GM12875 (cell line): Measurements from ENCODE around the gene RER1.

Experiments used
- H3K4me3 ChIP-seq: one replicate; pipeline ENCODE4 v1.5.1; 2011; ENCODE audit warnings: low read depth, low read length, control low read depth
- TF ChIP-seq, protein P1 (sequence below): IDR thresholded peaks from 2 replicates; pipeline ENCODE4 v1.5.1; 2011; ENCODE audit warnings: low read depth, mild to moderate bottlenecking, control low read depth, inconsistent platforms, low read length, moderate library complexity, borderline replicate concordance; ENCODE audit not compliant: insufficient read depth

Gene RER1

GRCh38 chr1:2360588-2361364 lies 30.9 kb upstream of the RER1 start:
- no peak overlapping the region for H3K4me3 ChIP-seq
- TF ChIP-seq, protein P1, sequence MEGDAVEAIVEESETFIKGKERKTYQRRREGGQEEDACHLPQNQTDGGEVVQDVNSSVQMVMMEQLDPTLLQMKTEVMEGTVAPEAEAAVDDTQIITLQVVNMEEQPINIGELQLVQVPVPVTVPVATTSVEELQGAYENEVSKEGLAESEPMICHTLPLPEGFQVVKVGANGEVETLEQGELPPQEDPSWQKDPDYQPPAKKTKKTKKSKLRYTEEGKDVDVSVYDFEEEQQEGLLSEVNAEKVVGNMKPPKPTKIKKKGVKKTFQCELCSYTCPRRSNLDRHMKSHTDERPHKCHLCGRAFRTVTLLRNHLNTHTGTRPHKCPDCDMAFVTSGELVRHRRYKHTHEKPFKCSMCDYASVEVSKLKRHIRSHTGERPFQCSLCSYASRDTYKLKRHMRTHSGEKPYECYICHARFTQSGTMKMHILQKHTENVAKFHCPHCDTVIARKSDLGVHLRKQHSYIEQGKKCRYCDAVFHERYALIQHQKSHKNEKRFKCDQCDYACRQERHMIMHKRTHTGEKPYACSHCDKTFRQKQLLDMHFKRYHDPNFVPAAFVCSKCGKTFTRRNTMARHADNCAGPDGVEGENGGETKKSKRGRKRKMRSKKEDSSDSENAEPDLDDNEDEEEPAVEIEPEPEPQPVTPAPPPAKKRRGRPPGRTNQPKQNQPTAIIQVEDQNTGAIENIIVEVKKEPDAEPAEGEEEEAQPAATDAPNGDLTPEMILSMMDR = no peak

DNA sequence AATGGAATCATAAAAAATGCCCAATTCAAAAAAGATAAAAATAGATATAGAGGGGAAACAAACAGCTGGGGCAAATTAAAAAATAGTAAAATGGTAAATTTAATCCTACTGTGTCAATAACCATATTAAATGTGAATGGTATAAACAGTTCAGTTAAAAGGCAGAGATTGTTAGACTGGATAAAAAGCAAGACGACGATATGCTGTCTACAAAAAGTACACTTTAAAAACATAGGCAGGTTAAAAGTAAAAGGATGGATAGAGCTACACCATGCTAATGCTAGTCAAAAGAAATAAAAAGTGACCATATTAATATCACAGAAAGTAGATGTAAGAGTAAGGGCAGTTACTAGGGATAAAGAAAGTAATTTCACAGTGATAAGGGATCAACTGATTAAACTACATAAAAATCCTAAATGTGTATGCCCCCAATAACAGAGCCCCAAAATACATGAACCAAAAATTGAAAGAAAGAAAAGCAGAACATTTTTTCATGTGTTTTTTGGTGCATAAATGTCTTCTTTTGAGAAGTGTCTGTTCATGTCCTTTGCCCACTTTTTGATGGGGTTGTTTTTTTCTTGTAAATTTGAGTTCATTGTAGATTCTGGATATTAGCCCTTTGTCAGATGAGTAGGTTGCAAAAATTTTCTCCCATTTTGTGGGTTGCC lies 27.7 kb upstream of the RER1 start:
- no peak overlapping the region for H3K4me3 ChIP-seq
- TF ChIP-seq, protein P1 = no peak

- H3K4me3 ChIP-seq = no peak overlapping the region
- TF ChIP-seq, protein P1 = no peak
Observed at GRCh38 chr1:2368053-2368744, 23.4 kb upstream of the RER1 start.

DNA sequence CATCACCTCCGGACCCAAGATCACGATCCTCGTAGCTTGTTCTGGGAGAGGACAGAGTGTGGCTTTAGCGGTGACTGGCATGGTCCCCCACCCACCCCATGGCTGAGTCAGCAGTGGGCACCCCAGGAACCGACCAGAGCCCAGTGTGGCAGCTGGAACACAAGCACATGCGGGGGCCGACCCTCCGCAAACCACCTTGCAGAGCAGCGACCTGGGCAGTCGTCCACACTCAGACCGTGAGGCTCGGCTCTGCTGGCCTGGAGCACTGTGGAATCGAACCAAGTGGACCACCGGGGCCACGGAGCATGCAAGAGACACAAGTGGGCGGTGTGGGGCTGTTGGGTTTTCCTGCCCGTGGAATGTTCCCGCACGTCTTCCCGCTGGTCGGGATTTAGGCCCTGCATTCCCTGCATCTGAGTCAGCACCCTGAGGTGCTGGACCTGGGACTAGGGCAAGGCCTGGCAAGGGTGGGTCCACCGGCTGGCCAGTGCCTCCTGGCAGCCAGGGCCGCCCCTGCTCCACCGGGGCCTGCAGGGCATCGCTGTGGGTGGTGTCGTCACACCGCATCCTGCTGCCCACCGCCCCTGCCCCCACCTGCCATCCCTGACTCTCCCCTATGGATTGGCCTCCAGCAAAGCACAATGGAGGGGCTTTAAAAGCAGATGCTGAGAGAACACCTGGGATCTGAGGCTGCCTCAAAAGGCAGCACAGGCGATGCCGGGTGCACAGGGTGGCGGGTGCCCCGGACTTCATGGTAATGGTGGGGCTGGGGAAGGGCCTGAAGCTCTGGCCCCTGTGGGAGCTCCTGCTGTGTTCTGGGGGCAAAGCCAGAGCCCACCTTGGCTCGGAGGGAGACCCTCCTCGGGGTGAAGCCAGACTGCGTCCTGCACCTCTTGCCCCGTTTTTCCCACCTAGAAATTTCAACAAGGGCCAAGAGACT lies 18.8 kb upstream of the RER1 start:
- TF ChIP-seq, protein P1 = no peak
- no peak overlapping the region for H3K4me3 ChIP-seq

DNA sequence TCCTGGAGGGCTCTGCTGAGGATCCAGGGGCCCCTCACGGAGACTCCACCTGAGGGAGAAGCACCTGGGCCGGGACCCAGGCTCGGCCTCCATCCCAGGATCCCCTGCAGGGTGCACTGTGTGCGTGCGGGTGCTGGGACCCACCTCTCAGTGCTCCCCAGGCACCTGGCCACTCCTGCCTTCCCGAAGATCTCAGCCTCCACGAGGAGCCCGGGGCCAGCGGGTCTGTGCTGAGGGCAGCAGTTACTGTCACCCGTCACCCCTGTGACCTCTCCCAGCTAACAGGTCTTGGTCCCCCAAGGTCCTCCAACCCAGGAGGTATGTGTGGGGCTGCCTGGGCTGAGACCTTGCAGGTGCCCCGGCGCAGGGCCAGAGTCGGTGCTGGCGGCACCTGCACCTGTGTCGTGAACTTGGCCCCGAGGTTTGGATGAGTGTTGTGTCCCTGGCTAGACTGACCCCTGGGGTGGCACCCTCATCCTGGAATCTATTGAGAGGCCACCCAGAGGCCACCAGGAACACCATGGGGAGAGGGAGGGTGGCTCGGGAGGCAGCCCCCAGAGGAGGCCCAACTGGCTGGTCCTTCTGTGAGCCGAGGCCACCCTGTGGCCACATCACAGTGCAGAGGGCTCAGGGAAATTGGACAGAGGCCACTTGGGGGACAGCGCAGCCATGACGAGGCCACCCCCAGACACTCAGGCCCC lies 17.9 kb upstream of the RER1 start:
- no peak overlapping the region for H3K4me3 ChIP-seq
- TF ChIP-seq, protein P1 = no peak
